AG04450 (cell line): Measurements from ENCODE around the gene UBR4. TPM values are rescaled to one million over a fixed set of nuclear protein-coding genes. Genes with fewer than 3 reads are reported as not detected.

Experiments used
- CTCF ChIA-PET: fragments of 300-600, 350-600 bp; formaldehyde crosslinking; extraction: SDS; loops from one replicate; lab custom pipeline; 2022; ENCODE audit warnings: antibody characterized with exemption, inconsistent platforms; lab: Charles Lee
- POLR2A ChIA-PET: fragments of 350-600 bp; formaldehyde crosslinking; extraction: SDS; loops from one replicate; lab custom pipeline; 2021; ENCODE audit warnings: antibody characterized with exemption, inconsistent platforms; lab: Yijun Ruan, JAX
- DNase-seq: peaks from one replicate; pipeline ENCODE4 v3.0.0-alpha.2; 2011; ENCODE audit warnings: low read depth, low spot score
- H3K27ac ChIP-seq: one replicate; pipeline ENCODE4 v1.5.1; 2012; ENCODE audit warnings: low read depth, low read length, control low read depth
- H3K27me3 ChIP-seq: one replicate; pipeline ENCODE4 v1.6.0; 2012; ENCODE audit warnings: low read length; ENCODE audit not compliant: control insufficient read depth, insufficient read depth
- H3K4me3 ChIP-seq: 2 replicates; pipeline ENCODE4 v1.5.1; 2011; ENCODE audit warnings: mild to moderate bottlenecking, low read depth, low read length, control low read depth
- H3K9me3 ChIP-seq: 2 replicates; pipeline ENCODE4 v1.5.1; 2012; ENCODE audit warnings: low read length; ENCODE audit not compliant: control insufficient read depth, insufficient read depth
- CTCF ChIP-seq: IDR thresholded peaks from 2 replicates; pipeline ENCODE4 v1.5.1; 2011; ENCODE audit warnings: low read depth, low read length, control low read depth, inconsistent platforms
- polyA plus RNA-seq: library from polyadenylated mRNA; depleted of rRNA; stranded (reverse); fragments of >200 nt; gene quantifications from 2 replicates; pipeline ENCODE4 v1.2.3, GENCODE V29; 2011

UBR4 gene
- polyA plus RNA-seq, 1 experiment: 91.9 TPM

- Histone ChIP-seq H3K27ac (peak overlapping the region; percentile 94), H3K4me3 (peak overlapping the region; percentile 92), H3K9me3 (no peaks in the 10 kb centered on the region), H3K27me3 (no peaks in the 10 kb centered on the region)
- ChIA-PET POLR2A (interaction anchor here (0.9 kb wide), 1 partner anchor 9 kb away, joined by 5 read pairs; no protein-coding TSS in a partner anchor), CTCF (no interaction called here)
- TF ChIP-seq CTCF: no peak
- DNase-seq: no peak
Measured at GRCh38 chr1:19210772-19211549, 895 bp upstream of the UBR4 start.

- peak overlapping the region; percentile 96 for H3K27ac ChIP-seq
- CTCF ChIA-PET: interaction anchor here (1.2 kb wide), 1 partner anchor 296 kb away, joined by 3 read pairs; no protein-coding TSS in a partner anchor
- no peak for DNase-seq
- H3K27me3 ChIP-seq: no peaks in the 10 kb centered on the region
- H3K4me3 ChIP-seq: peak overlapping the region; percentile 92
- H3K9me3 ChIP-seq: no peaks in the 10 kb centered on the region
- TF ChIP-seq CTCF: no peak
- POLR2A ChIA-PET: interaction anchor here (0.5 kb wide), 1 partner anchor 288 kb away, joined by 3 read pairs; no protein-coding TSS in a partner anchor
Measured at GRCh38 chr1:19209439-19209989, 552 bp downstream of the UBR4 start.

GRCh38 chr1:19208710-19209438, 1.2 kb downstream of the UBR4 start:
- peak overlapping the region; percentile 92 for H3K4me3 ChIP-seq
- H3K27ac ChIP-seq: peak overlapping the region; percentile 96
- TF ChIP-seq CTCF: no peak
- H3K27me3 ChIP-seq: no peaks in the 10 kb centered on the region
- ChIA-PET CTCF (interaction anchor here (0.9 to 1.6 kb wide), 3 partner anchors 32 to 295 kb away, joined by 3 to 6 read pairs (median 3); no protein-coding TSS in a partner anchor), POLR2A (interaction anchor here (0.5 kb wide), 1 partner anchor 287 kb away, joined by 3 read pairs; no protein-coding TSS in a partner anchor)
- no peaks in the 10 kb centered on the region for H3K9me3 ChIP-seq
- no peak for DNase-seq

GRCh38 chr1:19206947-19207346, 3.1 kb downstream of the UBR4 start:
- no peak for TF ChIP-seq CTCF
- Histone ChIP-seq H3K4me3 (no peak overlapping the region), H3K27me3 (no peaks in the 10 kb centered on the region), H3K27ac (no peak overlapping the region), H3K9me3 (no peaks in the 10 kb centered on the region)
- DNase-seq: no peak
- ChIA-PET CTCF (interaction anchor here (1.6 kb wide), 1 partner anchor 35 kb away, joined by 6 read pairs; no protein-coding TSS in a partner anchor), POLR2A (no interaction called here)
